Brain microvascular endothelial cell (primary cell): ENCODE results near the gene DPH1.
A peak's percentile ranks its signal among the peaks of the same experiment; 100 is the strongest.

ENCODE experiments used
- DNase-seq: peaks from one replicate; pipeline ENCODE4 v3.0.0-alpha.2; 2020
- H3K27ac ChIP-seq: fragments of 250-450 bp; sonication (Bioruptor Pico); 2 replicates; pipeline ENCODE4 v1.5.1; 2020; ENCODE audit warnings: mild to moderate bottlenecking, moderate library complexity
- H3K27me3 ChIP-seq: fragments of 250-450 bp; sonication (Bioruptor Pico); replicated peaks from 2 replicates; pipeline ENCODE4 v1.5.1; 2020; ENCODE audit warnings: mild to moderate bottlenecking
- H3K36me3 ChIP-seq: fragments of 250-450 bp; sonication (Bioruptor Pico); replicated peaks from 2 replicates; pipeline ENCODE4 v1.5.1; 2020; ENCODE audit warnings: mild to moderate bottlenecking
- H3K4me3 ChIP-seq: 2 replicates; pipeline ENCODE4 v1.5.1; 2011; ENCODE audit warnings: low read depth, mild to moderate bottlenecking, control low read depth, low read length, moderate library complexity
- in situ Hi-C: cut with HindIII; loops from 2 replicates; pipeline ENCODE4 v1.10.0; 2017; ENCODE audit warnings: low sequenced_read_pairs, low pct_ligation_motif_present
- TF ChIP-seq, protein P1 (sequence below): IDR thresholded peaks from 2 replicates; pipeline ENCODE4 v1.5.1; 2011; ENCODE audit warnings: low read depth, mild to moderate bottlenecking, moderate library complexity, low read length, control low read depth, inconsistent platforms; ENCODE audit errors: missing control alignments

The DPH1 gene

DNA sequence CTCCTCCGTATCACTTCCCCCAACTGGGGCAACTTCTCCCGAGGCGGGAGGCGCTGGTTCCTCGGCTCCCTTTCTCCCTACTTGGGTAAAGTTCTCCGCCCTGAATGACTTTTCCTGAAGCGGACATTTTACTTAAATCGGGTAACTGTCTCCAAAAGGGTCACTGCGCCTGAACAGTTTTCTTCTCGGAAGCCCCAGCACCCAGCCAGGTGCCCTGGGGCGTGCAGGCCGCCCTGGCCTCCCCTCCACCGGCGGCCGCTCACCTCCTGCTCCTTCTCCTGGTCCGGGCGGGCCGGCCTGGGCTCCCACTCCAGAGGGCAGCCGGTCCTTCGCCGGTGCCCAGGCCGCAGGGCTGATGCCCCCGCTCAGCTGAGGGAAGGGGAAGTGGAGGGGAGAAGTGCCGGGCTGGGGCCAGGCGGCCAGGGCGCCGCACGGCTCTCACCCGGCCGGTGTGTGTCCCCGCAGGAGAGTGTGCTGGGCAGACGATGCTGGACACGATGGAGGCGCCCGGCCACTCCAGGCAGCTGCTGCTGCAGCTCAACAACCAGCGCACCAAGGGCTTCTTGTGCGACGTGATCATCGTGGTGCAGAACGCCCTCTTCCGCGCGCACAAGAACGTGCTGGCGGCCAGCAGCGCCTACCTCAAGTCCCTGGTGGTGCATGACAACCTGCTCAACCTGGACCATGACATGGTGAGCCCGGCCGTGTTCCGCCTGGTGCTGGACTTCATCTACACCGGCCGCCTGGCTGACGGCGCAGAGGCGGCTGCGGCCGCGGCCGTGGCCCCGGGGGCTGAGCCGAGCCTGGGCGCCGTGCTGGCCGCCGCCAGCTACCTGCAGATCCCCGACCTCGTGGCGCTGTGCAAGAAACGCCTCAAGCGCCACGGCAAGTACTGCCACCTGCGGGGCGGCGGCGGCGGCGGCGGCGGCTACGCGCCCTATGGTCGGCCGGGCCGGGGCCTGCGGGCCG is 26.5 kb downstream of the DPH1 start:
- no peaks in the 10 kb centered on the region for H3K27me3 ChIP-seq
- peak; percentile 27 for DNase-seq
- peak overlapping the region; percentile 72 for H3K27ac ChIP-seq
- TF ChIP-seq, protein P1, sequence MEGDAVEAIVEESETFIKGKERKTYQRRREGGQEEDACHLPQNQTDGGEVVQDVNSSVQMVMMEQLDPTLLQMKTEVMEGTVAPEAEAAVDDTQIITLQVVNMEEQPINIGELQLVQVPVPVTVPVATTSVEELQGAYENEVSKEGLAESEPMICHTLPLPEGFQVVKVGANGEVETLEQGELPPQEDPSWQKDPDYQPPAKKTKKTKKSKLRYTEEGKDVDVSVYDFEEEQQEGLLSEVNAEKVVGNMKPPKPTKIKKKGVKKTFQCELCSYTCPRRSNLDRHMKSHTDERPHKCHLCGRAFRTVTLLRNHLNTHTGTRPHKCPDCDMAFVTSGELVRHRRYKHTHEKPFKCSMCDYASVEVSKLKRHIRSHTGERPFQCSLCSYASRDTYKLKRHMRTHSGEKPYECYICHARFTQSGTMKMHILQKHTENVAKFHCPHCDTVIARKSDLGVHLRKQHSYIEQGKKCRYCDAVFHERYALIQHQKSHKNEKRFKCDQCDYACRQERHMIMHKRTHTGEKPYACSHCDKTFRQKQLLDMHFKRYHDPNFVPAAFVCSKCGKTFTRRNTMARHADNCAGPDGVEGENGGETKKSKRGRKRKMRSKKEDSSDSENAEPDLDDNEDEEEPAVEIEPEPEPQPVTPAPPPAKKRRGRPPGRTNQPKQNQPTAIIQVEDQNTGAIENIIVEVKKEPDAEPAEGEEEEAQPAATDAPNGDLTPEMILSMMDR = no peak
- peaks cover 54% of the 10 kb centered on the region for H3K36me3 ChIP-seq
- H3K4me3 ChIP-seq = peak overlapping the region; percentile 70
- in situ Hi-C loops = no loop called here

DNA sequence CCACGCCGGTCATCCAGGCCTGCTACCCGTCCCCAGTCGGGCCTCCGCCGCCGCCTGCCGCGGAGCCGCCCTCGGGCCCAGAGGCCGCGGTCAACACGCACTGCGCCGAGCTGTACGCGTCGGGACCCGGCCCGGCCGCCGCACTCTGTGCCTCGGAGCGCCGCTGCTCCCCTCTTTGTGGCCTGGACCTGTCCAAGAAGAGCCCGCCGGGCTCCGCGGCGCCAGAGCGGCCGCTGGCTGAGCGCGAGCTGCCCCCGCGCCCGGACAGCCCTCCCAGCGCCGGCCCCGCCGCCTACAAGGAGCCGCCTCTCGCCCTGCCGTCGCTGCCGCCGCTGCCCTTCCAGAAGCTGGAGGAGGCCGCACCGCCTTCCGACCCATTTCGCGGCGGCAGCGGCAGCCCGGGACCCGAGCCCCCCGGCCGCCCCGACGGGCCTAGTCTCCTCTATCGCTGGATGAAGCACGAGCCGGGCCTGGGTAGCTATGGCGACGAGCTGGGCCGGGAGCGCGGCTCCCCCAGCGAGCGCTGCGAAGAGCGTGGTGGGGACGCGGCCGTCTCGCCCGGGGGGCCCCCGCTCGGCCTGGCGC is 27.3 kb downstream of the DPH1 start:
- no peak for DNase-seq
- TF ChIP-seq, protein P1 = no peak
- no peaks in the 10 kb centered on the region for H3K27me3 ChIP-seq
- peaks cover 55% of the 10 kb centered on the region for H3K36me3 ChIP-seq
- peak overlapping the region; percentile 70 for H3K4me3 ChIP-seq
- peak overlapping the region; percentile 72 for H3K27ac ChIP-seq
- in situ Hi-C loops = no loop called here

DNA sequence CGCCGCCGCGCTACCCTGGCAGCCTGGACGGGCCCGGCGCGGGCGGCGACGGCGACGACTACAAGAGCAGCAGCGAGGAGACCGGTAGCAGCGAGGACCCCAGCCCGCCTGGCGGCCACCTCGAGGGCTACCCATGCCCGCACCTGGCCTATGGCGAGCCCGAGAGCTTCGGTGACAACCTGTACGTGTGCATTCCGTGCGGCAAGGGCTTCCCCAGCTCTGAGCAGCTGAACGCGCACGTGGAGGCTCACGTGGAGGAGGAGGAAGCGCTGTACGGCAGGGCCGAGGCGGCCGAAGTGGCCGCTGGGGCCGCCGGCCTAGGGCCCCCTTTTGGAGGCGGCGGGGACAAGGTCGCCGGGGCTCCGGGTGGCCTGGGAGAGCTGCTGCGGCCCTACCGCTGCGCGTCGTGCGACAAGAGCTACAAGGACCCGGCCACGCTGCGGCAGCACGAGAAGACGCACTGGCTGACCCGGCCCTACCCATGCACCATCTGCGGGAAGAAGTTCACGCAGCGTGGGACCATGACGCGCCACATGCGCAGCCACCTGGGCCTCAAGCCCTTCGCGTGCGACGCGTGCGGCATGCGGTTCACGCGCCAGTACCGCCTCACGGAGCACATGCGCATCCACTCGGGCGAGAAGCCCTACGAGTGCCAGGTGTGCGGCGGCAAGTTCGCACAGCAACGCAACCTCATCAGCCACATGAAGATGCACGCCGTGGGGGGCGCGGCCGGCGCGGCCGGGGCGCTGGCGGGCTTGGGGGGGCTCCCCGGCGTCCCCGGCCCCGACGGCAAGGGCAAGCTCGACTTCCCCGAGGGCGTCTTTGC is 28.0 kb downstream of the DPH1 start:
- peak overlapping the region; percentile 72 for H3K27ac ChIP-seq
- H3K36me3 ChIP-seq = peaks cover 57% of the 10 kb centered on the region
- TF ChIP-seq, protein P1 = no peak
- no peaks in the 10 kb centered on the region for H3K27me3 ChIP-seq
- H3K4me3 ChIP-seq = peak overlapping the region; percentile 70
- in situ Hi-C loops = no loop called here
- DNase-seq = no peak

DNA sequence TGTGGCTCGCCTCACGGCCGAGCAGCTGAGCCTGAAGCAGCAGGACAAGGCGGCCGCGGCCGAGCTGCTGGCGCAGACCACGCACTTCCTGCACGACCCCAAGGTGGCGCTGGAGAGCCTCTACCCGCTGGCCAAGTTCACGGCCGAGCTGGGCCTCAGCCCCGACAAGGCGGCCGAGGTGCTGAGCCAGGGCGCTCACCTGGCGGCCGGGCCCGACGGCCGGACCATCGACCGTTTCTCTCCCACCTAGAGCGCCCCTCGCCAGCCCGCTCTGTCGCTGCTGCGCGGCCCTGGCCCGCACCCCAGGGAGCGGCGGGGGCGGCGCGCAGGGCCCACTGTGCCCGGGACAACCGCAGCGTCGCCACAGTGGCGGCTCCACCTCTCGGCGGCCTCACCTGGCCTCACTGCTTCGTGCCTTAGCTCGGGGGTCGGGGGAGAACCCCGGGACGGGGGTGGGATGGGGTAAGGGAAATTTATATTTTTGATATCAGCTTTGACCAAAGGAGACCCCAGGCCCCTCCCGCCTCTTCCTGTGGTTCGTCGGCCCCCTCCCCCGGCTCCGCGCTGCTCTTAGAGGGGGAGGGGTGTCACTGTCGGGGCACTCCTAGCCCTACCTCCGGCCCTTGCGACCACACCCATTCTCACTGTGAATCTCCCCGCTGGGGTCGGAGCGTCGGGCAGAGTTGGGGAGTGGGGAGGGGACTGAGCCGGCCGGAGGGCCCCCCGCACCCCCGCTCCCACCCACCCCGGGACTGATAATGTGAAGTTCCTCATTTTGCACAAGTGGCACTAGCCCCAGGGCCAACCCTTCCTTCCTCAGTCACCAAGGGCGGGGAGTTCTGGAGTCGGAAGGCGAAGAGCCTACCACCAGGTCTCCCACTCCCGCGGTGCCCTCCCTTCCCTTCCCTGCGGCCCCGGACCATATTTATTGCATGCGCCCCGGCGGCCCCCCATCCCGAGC is 28.9 kb downstream of the DPH1 start:
- H3K4me3 ChIP-seq = peak overlapping the region; percentile 70
- TF ChIP-seq, protein P1 = peak; percentile 73
- in situ Hi-C loops = no loop called here
- DNase-seq = peak; percentile 37
- H3K36me3 ChIP-seq = peaks cover 64% of the 10 kb centered on the region
- H3K27ac ChIP-seq = peak overlapping the region; percentile 89
- no peaks in the 10 kb centered on the region for H3K27me3 ChIP-seq
